C1 segment of cervical spinal cord (tissue), 14 donors: ENCODE measurements around the gene C1QL4.

Experiments used
- DNase-seq, 14 donors: peaks; one replicate each; lab custom pipeline; 2025; lab: John Stamatoyannopoulos, UW

The C1QL4 gene

GRCh38 chr12:49305762-49306510 lies 31.1 kb downstream of the C1QL4 start:
- DNase-seq, result no peak

- DNase-seq, result no peak
Observed at GRCh38 chr12:49304161-49304560, 32.8 kb downstream of the C1QL4 start.

- no peak for DNase-seq
Observed at GRCh38 chr12:49301760-49302159, 35.2 kb downstream of the C1QL4 start.

- no peak for DNase-seq
Observed at GRCh38 chr12:49298160-49298559, 38.8 kb downstream of the C1QL4 start.

- no peak for DNase-seq
Observed at GRCh38 chr12:49297695-49298060, 39.3 kb downstream of the C1QL4 start.

DNA sequence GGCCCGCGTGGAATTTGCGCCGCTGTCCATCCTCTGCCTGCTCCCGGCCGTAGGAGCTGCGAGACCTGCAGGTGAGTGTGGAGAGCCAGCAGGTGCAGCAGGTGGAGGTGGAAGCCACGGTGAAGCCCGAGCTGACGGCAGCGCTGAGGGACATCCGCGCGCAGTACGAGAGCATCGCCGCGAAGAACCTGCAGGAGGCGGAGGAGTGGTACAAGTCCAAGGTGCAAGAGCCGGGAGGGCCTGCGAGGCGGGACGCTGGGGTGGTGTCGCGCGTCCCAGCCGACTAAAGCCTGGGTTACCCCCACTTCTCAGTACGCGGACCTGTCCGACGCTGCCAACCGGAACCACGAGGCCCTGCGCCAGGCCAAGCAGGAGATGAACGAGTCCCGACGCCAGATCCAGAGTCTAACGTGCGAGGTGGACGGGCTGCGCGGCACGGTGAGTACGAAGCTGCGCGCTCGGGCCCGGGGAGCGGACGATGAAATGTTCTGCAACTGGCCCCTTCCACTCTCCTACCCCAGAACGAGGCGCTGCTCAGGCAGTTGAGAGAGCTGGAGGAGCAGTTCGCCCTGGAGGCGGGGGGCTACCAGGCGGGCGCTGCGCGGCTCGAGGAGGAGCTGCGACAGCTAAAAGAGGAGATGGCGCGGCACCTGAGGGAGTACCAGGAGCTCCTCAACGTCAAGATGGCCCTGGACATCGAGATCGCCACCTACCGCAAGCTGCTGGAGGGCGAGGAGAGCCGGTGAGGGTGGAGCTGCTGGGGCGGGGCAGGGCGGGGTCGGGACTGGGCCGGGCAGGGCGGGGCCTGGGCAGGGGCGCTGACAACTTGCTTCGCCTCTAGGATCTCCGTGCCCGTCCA lies 39.9 kb downstream of the C1QL4 start:
- DNase-seq, result peak in 1 of 14 donors; percentile 3

DNA sequence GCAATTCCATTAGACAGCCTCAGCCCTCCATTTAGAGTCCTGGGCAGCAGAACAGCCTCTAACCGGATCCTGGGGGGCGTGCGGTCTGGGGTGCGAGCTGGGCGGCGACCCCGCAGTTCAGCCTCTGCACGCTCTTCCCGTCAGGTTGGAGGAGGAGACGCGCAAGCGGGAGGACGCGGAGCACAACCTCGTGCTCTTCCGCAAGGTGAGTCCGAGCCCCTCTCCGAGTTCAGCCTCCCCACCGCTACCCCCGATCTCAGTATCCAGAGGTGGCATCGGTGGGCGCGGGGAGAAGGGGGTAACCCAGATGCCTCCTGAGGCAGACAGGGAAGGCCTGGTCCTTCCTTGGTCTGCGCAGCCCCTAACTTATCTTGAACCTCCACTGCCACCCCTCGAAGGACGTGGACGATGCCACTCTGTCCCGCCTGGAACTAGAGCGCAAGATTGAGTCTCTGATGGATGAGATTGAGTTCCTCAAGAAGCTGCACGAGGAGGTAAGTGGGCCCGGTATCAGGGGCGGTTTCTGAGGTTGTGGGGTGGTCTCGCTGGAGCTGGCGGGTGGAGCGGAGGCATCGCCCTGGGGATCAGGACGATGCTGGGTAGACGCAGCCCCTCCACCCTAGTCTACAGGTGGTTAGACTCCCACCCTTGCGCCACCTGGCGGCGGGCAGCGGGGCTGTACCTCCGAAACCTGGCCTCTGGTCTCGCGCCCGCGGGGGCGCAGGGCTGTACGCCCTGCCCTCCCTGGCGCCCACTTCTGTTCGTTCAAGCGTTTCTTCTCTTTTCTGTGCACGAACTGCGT lies 40.8 kb downstream of the C1QL4 start:
- DNase-seq, result no peak

DNA sequence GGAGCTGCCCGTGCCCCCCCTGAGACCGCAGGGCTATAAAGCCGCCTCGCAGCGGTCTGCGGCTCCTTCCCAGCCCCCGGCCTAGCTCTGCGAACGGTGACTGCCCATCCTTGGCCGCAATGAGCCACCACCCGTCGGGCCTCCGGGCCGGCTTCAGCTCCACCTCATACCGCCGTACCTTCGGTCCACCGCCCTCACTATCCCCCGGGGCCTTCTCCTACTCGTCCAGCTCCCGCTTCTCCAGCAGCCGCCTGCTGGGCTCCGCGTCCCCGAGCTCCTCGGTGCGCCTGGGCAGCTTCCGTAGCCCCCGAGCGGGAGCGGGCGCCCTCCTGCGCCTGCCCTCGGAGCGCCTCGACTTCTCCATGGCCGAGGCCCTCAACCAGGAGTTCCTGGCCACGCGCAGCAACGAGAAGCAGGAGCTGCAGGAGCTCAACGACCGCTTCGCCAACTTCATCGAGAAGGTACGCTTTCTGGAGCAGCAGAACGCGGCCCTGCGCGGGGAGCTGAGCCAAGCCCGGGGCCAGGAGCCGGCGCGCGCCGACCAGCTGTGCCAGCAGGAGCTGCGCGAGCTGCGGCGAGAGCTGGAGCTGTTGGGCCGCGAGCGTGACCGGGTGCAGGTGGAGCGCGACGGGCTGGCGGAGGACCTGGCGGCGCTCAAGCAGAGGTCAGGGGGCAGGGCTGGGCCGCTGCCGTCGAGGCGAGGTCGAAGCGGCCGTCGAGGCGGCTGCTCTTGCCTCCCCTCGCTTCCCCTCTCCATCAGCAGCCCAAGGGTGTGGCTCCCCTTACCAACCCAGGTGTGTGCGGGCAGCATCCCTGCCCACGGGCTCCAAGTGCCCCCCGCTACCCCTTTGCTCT lies 41.7 kb downstream of the C1QL4 start, which contains the start of gene PRPH:
TSS of gene PRPH (plus strand) at position 66 of the 855 bp plus-strand sequence. CDS start at position 120, 54 bp downstream.
- DNase-seq, result no peak

DNA sequence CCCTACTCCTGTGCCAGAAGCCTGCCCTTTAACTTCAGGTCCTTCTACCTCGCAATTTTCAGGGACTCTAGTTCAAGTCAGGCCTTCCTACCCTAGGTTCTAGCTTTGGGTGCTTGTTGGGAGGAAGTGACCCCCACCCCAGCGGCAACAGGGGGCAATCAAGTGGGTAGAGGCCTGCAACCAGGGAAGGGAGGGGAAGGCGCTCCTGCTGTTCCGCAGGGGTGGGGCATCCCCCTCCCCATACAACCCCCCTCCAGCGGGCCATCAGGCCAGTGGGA lies 42.2 kb downstream of the C1QL4 start:
- no peak for DNase-seq

- DNase-seq, result no peak
Observed at GRCh38 chr12:49294086-49294803, 42.7 kb downstream of the C1QL4 start.

- DNase-seq, result peak in 3 of 14 donors; percentile 18 to 39 (median 23)
Observed at GRCh38 chr12:49293056-49293956, 43.7 kb downstream of the C1QL4 start.

- no peak for DNase-seq
Observed at GRCh38 chr12:49292729-49293055, 44.3 kb downstream of the C1QL4 start.

DNA sequence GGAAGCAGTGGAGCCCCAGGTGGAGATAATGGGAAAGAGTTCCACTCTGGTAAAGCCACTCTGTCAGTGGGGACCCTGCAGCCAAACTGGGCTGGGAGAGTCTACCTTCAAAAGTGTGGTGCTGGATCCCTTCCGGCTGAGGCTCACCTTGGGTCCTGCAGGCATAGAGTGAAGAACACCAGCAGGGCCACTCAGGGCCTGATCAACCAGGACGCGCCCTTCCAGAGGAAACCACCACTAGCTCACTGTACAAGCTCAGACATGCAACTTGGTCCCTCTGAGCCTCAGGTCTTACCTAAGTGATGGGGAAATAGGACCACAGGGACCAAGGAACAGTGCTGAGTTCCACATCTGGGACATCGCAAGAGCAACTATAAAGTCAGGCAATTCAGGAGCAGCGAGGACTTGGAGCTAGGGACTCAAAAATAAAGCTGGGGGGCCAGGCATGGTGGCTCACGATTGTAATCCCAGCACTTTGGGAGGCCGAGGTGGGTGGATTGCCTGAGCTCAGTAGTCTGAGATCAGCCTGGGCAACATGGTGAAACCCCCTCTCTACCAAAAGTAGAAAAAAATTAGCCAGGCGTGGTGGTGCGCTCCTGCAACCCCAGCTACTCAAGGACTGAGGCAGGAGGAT lies 47.9 kb downstream of the C1QL4 start:
- DNase-seq, result no peak

GRCh38 chr12:49288412-49288853 lies 48.6 kb downstream of the C1QL4 start:
- peak in 7 of 14 donors; percentile 10 to 42 (median 18) for DNase-seq

- DNase-seq, result no peak
Observed at GRCh38 chr12:49287876-49288275, 49.1 kb downstream of the C1QL4 start.

GRCh38 chr12:49284672-49285071 lies 52.3 kb downstream of the C1QL4 start:
- no peak for DNase-seq

DNA sequence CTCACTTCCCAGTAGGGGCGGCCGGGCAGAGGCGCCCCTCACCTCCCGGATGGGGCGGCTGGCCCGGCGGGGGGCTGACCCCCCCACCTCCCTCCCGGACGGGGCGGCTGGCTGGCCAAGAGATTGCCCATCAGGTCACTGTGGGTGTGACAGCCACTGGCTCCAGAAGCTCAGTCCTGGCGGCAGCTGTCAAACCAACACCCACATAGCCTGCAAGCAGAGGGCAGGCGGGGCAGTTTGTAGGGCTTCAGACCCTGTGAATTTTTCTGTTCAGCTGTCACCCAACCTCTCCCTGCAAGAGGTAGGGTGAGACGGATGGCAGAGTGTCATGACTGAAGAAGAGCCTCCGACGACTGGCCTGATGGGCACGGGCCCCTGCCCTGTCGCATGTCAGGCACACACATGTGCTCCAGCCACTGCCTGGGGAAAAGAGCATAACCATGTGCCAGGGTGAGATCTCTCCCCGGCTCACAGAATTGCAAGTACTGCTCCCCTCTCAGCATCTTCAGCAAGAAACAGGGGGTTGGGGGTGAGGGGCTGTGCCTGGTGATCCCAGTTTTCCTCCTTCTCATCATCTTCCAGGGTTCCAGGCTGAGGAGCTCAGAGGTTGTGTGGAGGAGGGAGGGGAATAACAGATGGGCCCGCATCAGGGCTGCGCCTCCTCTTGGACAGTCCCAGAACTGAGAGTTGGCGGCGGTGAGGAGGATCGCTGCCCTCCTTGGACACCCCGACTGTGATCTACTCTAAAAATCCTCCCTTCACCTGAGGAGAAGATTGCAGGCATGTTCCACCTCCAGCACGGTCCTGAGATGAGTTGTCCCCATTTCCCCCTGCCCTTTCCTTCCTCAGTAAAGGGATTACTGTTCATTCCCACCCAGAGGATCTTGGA lies 53.2 kb downstream of the C1QL4 start:
- DNase-seq, result no peak
